HUES6 (cell line): ENCODE measurements around the gene TRIB2.

Experiments
- H3K27ac ChIP-seq: 2 replicates; pipeline ENCODE4 v1.7.0; 2013; ENCODE audit warnings: low read depth, mild to moderate bottlenecking, low read length, inconsistent platforms
- H3K27me3 ChIP-seq: 2 replicates; pipeline ENCODE4 v1.6.1; 2013; ENCODE audit warnings: low read length; ENCODE audit not compliant: control insufficient read depth, insufficient read depth
- H3K36me3 ChIP-seq: 2 replicates; pipeline ENCODE4 v1.6.1; 2013; ENCODE audit warnings: low read length; ENCODE audit not compliant: control insufficient read depth, insufficient read depth
- H3K4me1 ChIP-seq: 2 replicates; pipeline ENCODE4 v1.6.1; 2013; ENCODE audit warnings: low read length; ENCODE audit not compliant: control insufficient read depth, insufficient read depth
- H3K4me3 ChIP-seq: 2 replicates; pipeline ENCODE4 v1.5.1; 2013; ENCODE audit warnings: low read depth, low read length
- H3K9ac ChIP-seq: one replicate; pipeline ENCODE4 v1.6.1; 2013; ENCODE audit warnings: mild to moderate bottlenecking, low read length
- H3K9me3 ChIP-seq: 2 replicates; pipeline ENCODE4 v1.6.1; 2013; ENCODE audit warnings: low read depth, low read length; ENCODE audit not compliant: control insufficient read depth, insufficient read depth

TRIB2 gene

GRCh38 chr2:12754643-12755042 is 37.9 kb downstream of the TRIB2 start:
- H3K9ac ChIP-seq = no peak overlapping the region
- H3K27me3 ChIP-seq = no peaks in the 10 kb centered on the region
- H3K9me3 ChIP-seq = no peaks in the 10 kb centered on the region
- H3K27ac ChIP-seq = no peak overlapping the region
- no peak overlapping the region for H3K4me3 ChIP-seq
- H3K4me1 ChIP-seq = peaks cover 24% of the 10 kb centered on the region
- no peaks in the 10 kb centered on the region for H3K36me3 ChIP-seq

GRCh38 chr2:12755384-12755783 is 38.6 kb downstream of the TRIB2 start:
- H3K4me1 ChIP-seq = peaks cover 24% of the 10 kb centered on the region
- no peak overlapping the region for H3K4me3 ChIP-seq
- H3K9ac ChIP-seq = no peak overlapping the region
- H3K27me3 ChIP-seq = no peaks in the 10 kb centered on the region
- H3K27ac ChIP-seq = no peak overlapping the region
- no peaks in the 10 kb centered on the region for H3K36me3 ChIP-seq
- no peaks in the 10 kb centered on the region for H3K9me3 ChIP-seq

- H3K27me3 ChIP-seq = no peaks in the 10 kb centered on the region
- H3K4me3 ChIP-seq = no peak overlapping the region
- peaks cover 2% of the 10 kb centered on the region; the same call in 1 of the 2 replicates for H3K9me3 ChIP-seq
- peaks cover 22% of the 10 kb centered on the region for H3K4me1 ChIP-seq
- no peak overlapping the region for H3K27ac ChIP-seq
- no peaks in the 10 kb centered on the region for H3K36me3 ChIP-seq
- H3K9ac ChIP-seq = no peak overlapping the region
These were observed 42.5 kb downstream of the TRIB2 start for GRCh38 chr2:12759248-12759647.

- Histone ChIP-seq H3K36me3 (no peaks in the 10 kb centered on the region), H3K27me3 (no peaks in the 10 kb centered on the region), H3K4me3 (no peak overlapping the region), H3K4me1 (peaks cover 11% of the 10 kb centered on the region), H3K9me3 (peaks cover 5% of the 10 kb centered on the region; the same call in 1 of the 2 replicates), H3K9ac (no peak overlapping the region), H3K27ac (no peak overlapping the region)
These were observed 44.4 kb downstream of the TRIB2 start for GRCh38 chr2:12761104-12761503.

GRCh38 chr2:12762337-12762736 is 45.6 kb downstream of the TRIB2 start:
- Histone ChIP-seq H3K27ac (no peak overlapping the region), H3K4me3 (no peak overlapping the region), H3K4me1 (peaks cover 5% of the 10 kb centered on the region), H3K9me3 (peaks cover 5% of the 10 kb centered on the region; the same call in 1 of the 2 replicates), H3K27me3 (no peaks in the 10 kb centered on the region), H3K36me3 (no peaks in the 10 kb centered on the region), H3K9ac (no peak overlapping the region)

GRCh38 chr2:12762976-12763375 is 46.2 kb downstream of the TRIB2 start:
- Histone ChIP-seq H3K9me3 (peaks cover 5% of the 10 kb centered on the region; the same call in 1 of the 2 replicates), H3K4me1 (peaks cover 5% of the 10 kb centered on the region), H3K36me3 (no peaks in the 10 kb centered on the region), H3K9ac (no peak overlapping the region), H3K4me3 (no peak overlapping the region), H3K27ac (no peak overlapping the region), H3K27me3 (no peaks in the 10 kb centered on the region)

GRCh38 chr2:12763486-12763885 is 46.8 kb downstream of the TRIB2 start:
- Histone ChIP-seq H3K9ac (no peak overlapping the region), H3K36me3 (no peaks in the 10 kb centered on the region), H3K4me3 (no peak overlapping the region), H3K9me3 (peaks cover 5% of the 10 kb centered on the region; the same call in 1 of the 2 replicates), H3K27ac (no peak overlapping the region), H3K27me3 (no peaks in the 10 kb centered on the region), H3K4me1 (peaks cover 5% of the 10 kb centered on the region)

GRCh38 chr2:12764075-12764730 is 47.5 kb downstream of the TRIB2 start:
- no peak overlapping the region for H3K9ac ChIP-seq
- peaks cover 5% of the 10 kb centered on the region for H3K4me1 ChIP-seq
- H3K9me3 ChIP-seq = peaks cover 5% of the 10 kb centered on the region; the same call in 1 of the 2 replicates
- H3K27me3 ChIP-seq = 0 out of 2 replicates have a peak, but pooled peaks cover 5% of the 10 kb centered on the region
- no peak overlapping the region for H3K27ac ChIP-seq
- no peak overlapping the region for H3K4me3 ChIP-seq
- no peaks in the 10 kb centered on the region for H3K36me3 ChIP-seq

GRCh38 chr2:12764849-12765605 is 48.3 kb downstream of the TRIB2 start:
- Histone ChIP-seq H3K36me3 (no peaks in the 10 kb centered on the region), H3K27me3 (0 out of 2 replicates have a peak, but pooled peaks cover 5% of the 10 kb centered on the region), H3K4me3 (no peak overlapping the region), H3K27ac (no peak overlapping the region), H3K9me3 (peaks cover 5% of the 10 kb centered on the region; the same call in 1 of the 2 replicates), H3K4me1 (peaks cover 6% of the 10 kb centered on the region), H3K9ac (no peak overlapping the region)

- H3K27me3 ChIP-seq = 0 out of 2 replicates have a peak, but pooled peaks cover 5% of the 10 kb centered on the region
- no peak overlapping the region for H3K9ac ChIP-seq
- peaks cover 18% of the 10 kb centered on the region for H3K4me1 ChIP-seq
- H3K27ac ChIP-seq = no peak overlapping the region
- H3K9me3 ChIP-seq = peaks cover 5% of the 10 kb centered on the region; the same call in 1 of the 2 replicates
- H3K36me3 ChIP-seq = no peaks in the 10 kb centered on the region
- no peak overlapping the region for H3K4me3 ChIP-seq
These were observed 49.7 kb downstream of the TRIB2 start for GRCh38 chr2:12766421-12766879.

GRCh38 chr2:12767541-12767940 is 50.8 kb downstream of the TRIB2 start:
- H3K4me1 ChIP-seq = peaks cover 18% of the 10 kb centered on the region

More at GRCh38 chr2:12767541-12767940, 50.8 kb downstream of the TRIB2 start:
- no peak overlapping the region for H3K4me3 ChIP-seq
- H3K9me3 ChIP-seq = peaks cover 5% of the 10 kb centered on the region; the same call in 1 of the 2 replicates
- no peak overlapping the region for H3K9ac ChIP-seq
- 0 out of 2 replicates have a peak, but pooled peaks cover 5% of the 10 kb centered on the region for H3K27me3 ChIP-seq
- H3K36me3 ChIP-seq = no peaks in the 10 kb centered on the region
- H3K27ac ChIP-seq = no peak overlapping the region
